Renal pelvis (tissue), 4 donors: ENCODE measurements around the gene KCNN2. TPM values are rescaled to one million over a fixed set of nuclear protein-coding genes. Genes with fewer than 3 reads are reported as not detected.

Experiments used
- DNase-seq: peaks from one replicate; pipeline ENCODE4 v3.0.0-alpha.2; 2013
- polyA plus RNA-seq, 3 donors: library from polyadenylated mRNA; unstranded; fragments of 120-200 nt; gene quantifications; one replicate each; pipeline ENCODE4 v1.2.1, GENCODE V29; 2013; ENCODE audit not compliant: insufficient read length in 3 of 3

KCNN2 gene
- polyA plus RNA-seq, 3 donors = 3.1 to 6.1 (median 4.6) TPM

DNA sequence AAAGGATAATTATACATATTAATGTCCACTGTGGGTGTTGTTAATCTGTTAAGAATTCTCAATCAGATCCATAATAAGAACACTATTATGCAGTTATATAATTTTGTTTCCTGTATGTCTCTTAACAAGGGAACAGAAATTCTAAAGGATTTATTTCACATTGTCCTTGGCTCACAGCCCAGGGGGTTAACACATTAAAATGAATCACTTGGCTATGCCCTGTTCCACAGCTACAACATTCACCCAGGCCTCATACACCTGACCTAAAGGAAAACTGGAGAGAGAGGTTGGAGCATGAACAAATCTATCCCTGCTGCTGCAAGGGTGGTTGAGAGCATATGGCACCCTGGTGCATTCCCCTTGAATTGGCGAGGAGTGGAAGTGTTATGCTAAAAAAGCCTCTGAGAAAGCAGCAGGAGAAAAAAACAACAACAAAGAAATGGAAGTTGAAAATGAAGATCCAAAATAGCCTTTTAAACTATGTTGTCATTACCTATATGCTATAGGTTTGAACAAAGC, 116.0 kb downstream of the KCNN2 start:
- DNase-seq = no peak

DNA sequence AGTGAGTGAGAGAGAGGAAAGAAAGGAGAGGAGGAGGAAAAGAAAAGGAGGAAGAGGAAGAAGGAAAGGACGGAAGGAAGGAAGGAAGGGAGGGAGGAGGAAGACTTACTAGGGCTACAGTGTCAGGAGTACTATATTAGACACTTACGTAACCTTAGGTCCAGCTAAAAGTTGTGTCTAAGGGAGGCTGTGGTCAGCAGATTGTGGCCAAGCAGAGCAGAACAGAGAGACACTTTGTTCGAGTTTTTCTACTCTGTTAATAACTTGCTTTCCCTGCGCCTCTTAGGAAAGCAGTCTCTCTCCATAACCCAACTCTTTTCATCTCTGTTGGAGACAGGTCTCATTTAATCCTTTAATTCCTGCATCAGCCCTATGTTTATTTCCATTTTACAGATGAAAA, 138.9 kb downstream of the KCNN2 start:
- no peak for DNase-seq

- DNase-seq = no peak
Observed at GRCh38 chr5:114504560-114504959, 142.7 kb downstream of the KCNN2 start.

- DNase-seq = no peak
Observed at GRCh38 chr5:114524221-114524620, 162.4 kb downstream of the KCNN2 start.

GRCh38 chr5:114544561-114544960, 182.7 kb downstream of the KCNN2 start:
- no peak for DNase-seq
